ENCODE data around the gene SLC39A5. TPM values are rescaled to one million over a fixed set of nuclear protein-coding genes. Genes with fewer than 3 reads are reported as not detected.

SLC39A5 gene
- polyA plus RNA-seq, 3 donors = 0.21 to 0.25 TPM; not detected in 1

- H3K27me3 ChIP-seq (ENCODE audit: control insufficient read depth in 2 of 2, insufficient read depth in 2 of 2, low read length in 2 of 2) = no peaks in the 10 kb centered on the region
- Mint-ChIP-seq H3K4me1 (peaks cover 2% of the 10 kb centered on the region), H3K9me3 (no peaks in the 10 kb centered on the region), H3K36me3 (peaks cover 42 to 53% of the 10 kb centered on the region in 2 donors), H3K27me3 (ENCODE audit: low read depth in 3 of 3) (no peaks in the 10 kb centered on the region), H3K27ac (peak overlapping the region in 3 of 7 donors; percentile 40 to 75 (median 71)), H3K4me3 (no peak overlapping the region)
- H2AFZ ChIP-seq (ENCODE audit: insufficient read depth, low read depth, low read length, poor library complexity, severe bottlenecking) = no peak overlapping the region
- no peak for DNase-seq
- H3K4me3 ChIP-seq (replicated peaks in 1 of 3; ENCODE audit: low read depth in 2 of 3, low read length in 3 of 3) = no peak overlapping the region
- no peaks in the 10 kb centered on the region for H3K79me2 ChIP-seq (ENCODE audit: insufficient read depth, low read length)
- H4K20me1 ChIP-seq (ENCODE audit: insufficient read depth, low read length) = peaks cover 16% of the 10 kb centered on the region
- intact Hi-C loops (cut with micrococcal nuclease) = no loop called here
- H3K4me2 ChIP-seq (replicated peaks; ENCODE audit: extremely low read depth, low read length, poor library complexity, severe bottlenecking) = no peak overlapping the region
- H3K36me3 ChIP-seq (replicated peaks in 1 of 2; ENCODE audit: control insufficient read depth in 1 of 2, insufficient read depth in 2 of 2, low read length in 2 of 2) = peaks cover 44 to 55% of the 10 kb centered on the region in 2 donors
- no peak overlapping the region for H3K27ac ChIP-seq (ENCODE audit: low read depth in 1 of 2, low read length in 2 of 2)
- H3K4me1 ChIP-seq (ENCODE audit: control insufficient read depth in 1 of 2, insufficient read depth in 2 of 2, low read length in 2 of 2) = no peaks in the 10 kb centered on the region
- no peaks in the 10 kb centered on the region for H3K9me3 ChIP-seq (replicated peaks in 1 of 2; ENCODE audit: control insufficient read depth in 1 of 2, insufficient read depth in 1 of 2, low read length in 2 of 2)
- H3K9ac ChIP-seq (ENCODE audit: insufficient read depth, low read length, poor library complexity, severe bottlenecking) = no peak overlapping the region
- no peak for TF ChIP-seq CTCF (IDR thresholded peaks at IDR 0.05)
Observed at GRCh38 chr12:56204275-56204674, 25.6 kb upstream of the SLC39A5 start.

GRCh38 chr12:56205445-56205844, 24.4 kb upstream of the SLC39A5 start:
- no peaks in the 10 kb centered on the region for H3K27me3 Mint-ChIP-seq (ENCODE audit: low read depth in 3 of 3)
- no peaks in the 10 kb centered on the region for H3K9me3 Mint-ChIP-seq
- H3K27ac Mint-ChIP-seq = peak overlapping the region in 2 of 7 donors; percentile 22 to 26
- H3K4me1 ChIP-seq (ENCODE audit: control insufficient read depth in 1 of 2, insufficient read depth in 2 of 2, low read length in 2 of 2) = no peaks in the 10 kb centered on the region
- peaks cover 2% of the 10 kb centered on the region for H3K4me1 Mint-ChIP-seq
- H3K27me3 ChIP-seq (ENCODE audit: control insufficient read depth in 2 of 2, insufficient read depth in 2 of 2, low read length in 2 of 2) = no peaks in the 10 kb centered on the region
- no peak overlapping the region for H2AFZ ChIP-seq (ENCODE audit: insufficient read depth, low read depth, low read length, poor library complexity, severe bottlenecking)
- H3K9me3 ChIP-seq (replicated peaks in 1 of 2; ENCODE audit: control insufficient read depth in 1 of 2, insufficient read depth in 1 of 2, low read length in 2 of 2) = no peaks in the 10 kb centered on the region
- H3K27ac ChIP-seq (ENCODE audit: low read depth in 1 of 2, low read length in 2 of 2) = peak overlapping the region in 1 of 2 donors; percentile 7
- no peak overlapping the region for H3K4me3 ChIP-seq (replicated peaks in 1 of 3; ENCODE audit: low read depth in 2 of 3, low read length in 3 of 3)
- no peak overlapping the region for H3K4me2 ChIP-seq (replicated peaks; ENCODE audit: extremely low read depth, low read length, poor library complexity, severe bottlenecking)
- intact Hi-C loops (cut with micrococcal nuclease) = loop anchor here in 1 of 2 donors (5.0 kb wide), 1 partner anchor 52 kb away; the partner anchor contains the start of gene ANKRD52
- peaks cover 20% of the 10 kb centered on the region for H4K20me1 ChIP-seq (ENCODE audit: insufficient read depth, low read length)
- peaks cover 51 to 64% of the 10 kb centered on the region in 2 donors for H3K36me3 Mint-ChIP-seq
- no peak overlapping the region for H3K9ac ChIP-seq (ENCODE audit: insufficient read depth, low read length, poor library complexity, severe bottlenecking)
- H3K36me3 ChIP-seq (replicated peaks in 1 of 2; ENCODE audit: control insufficient read depth in 1 of 2, insufficient read depth in 2 of 2, low read length in 2 of 2) = peaks cover 52 to 66% of the 10 kb centered on the region in 2 donors
- no peak for DNase-seq
- peaks cover 3% of the 10 kb centered on the region for H3K79me2 ChIP-seq (ENCODE audit: insufficient read depth, low read length)
- TF ChIP-seq CTCF (IDR thresholded peaks at IDR 0.05) = no peak
- H3K4me3 Mint-ChIP-seq = no peak overlapping the region

Data from CD14-positive monocyte (primary cell).